NT2/D1 (cell line): ENCODE results near the gene BICD2.

ENCODE experiments used
- DNase-seq: peaks from one replicate; pipeline ENCODE4 v3.0.0-alpha.2; 2011; ENCODE audit warnings: low read depth, low spot score
- H3K27me3 ChIP-seq: 2 replicates; pipeline ENCODE4 v1.6.0; 2011; ENCODE audit warnings: mild to moderate bottlenecking; ENCODE audit not compliant: insufficient read length, insufficient read depth
- H3K36me3 ChIP-seq: 2 replicates; pipeline ENCODE4 v1.6.1; 2011; ENCODE audit warnings: mild to moderate bottlenecking, low read length, mixed read lengths; ENCODE audit not compliant: insufficient read depth, insufficient read length
- H3K4me1 ChIP-seq: 2 replicates; pipeline ENCODE4 v1.5.1; 2011; ENCODE audit not compliant: insufficient read depth, insufficient read length
- H3K4me3 ChIP-seq: 2 replicates; pipeline ENCODE4 v1.5.1; 2011; ENCODE audit warnings: low read depth; ENCODE audit not compliant: insufficient read length
- H3K9ac ChIP-seq: 2 replicates; pipeline ENCODE4 v1.6.0; 2011; ENCODE audit warnings: low read depth; ENCODE audit not compliant: insufficient read length
- H3K9me3 ChIP-seq: 2 replicates; pipeline ENCODE4 v1.5.1; 2011; ENCODE audit warnings: mild to moderate bottlenecking, low read length; ENCODE audit not compliant: insufficient read depth
- SUZ12 ChIP-seq: IDR thresholded peaks from 2 replicates; pipeline ENCODE4 v1.6.1; 2011; ENCODE audit not compliant: insufficient read length, insufficient read depth; ENCODE audit errors: extremely low read depth
- YY1 ChIP-seq: IDR thresholded peaks from 2 replicates; pipeline ENCODE4 v1.6.1; 2011; ENCODE audit not compliant: insufficient read length, insufficient read depth
- ZNF274 ChIP-seq: IDR thresholded peaks from 2 replicates; pipeline ENCODE4 v1.6.1; 2011; ENCODE audit warnings: mild to moderate bottlenecking, low read depth, low read length

Gene BICD2

DNA sequence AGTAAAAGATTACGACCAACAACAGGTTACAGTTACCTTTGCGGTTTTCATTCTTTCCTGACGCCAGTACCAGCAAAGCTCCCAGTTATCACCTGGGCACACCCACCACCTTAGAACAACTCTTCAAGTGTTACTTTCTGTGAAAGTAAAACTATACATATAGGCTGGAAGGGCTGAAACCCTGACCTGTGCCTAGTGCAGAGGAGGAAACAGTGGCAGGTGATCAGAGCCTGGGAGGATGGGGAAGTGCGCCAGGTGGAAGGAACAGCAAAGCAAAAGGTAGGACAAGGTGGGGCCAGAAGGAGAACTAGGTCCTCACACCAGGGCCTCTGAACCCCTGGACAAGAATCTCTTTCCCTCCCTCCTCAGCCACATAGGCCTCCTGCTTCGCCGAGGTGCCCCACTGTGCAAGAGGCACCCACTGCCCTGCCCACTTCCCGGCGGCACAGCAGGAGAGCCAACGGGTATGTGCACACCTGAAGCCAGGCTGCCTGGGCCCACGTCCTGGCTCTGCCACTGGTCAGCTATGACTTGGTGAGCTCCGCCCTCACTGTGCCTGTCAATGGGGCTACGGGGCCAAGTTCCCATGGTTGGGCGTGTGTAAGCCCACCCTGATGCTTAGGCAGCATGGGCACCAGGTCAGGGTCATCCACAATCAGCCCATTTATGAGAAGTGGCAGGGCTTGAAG is 26.9 kb downstream of the BICD2 start:
- Histone ChIP-seq H3K4me3 (no peak overlapping the region), H3K27me3 (no peaks in the 10 kb centered on the region), H3K36me3 (no peaks in the 10 kb centered on the region), H3K4me1 (peaks cover 34% of the 10 kb centered on the region), H3K9me3 (no peaks in the 10 kb centered on the region), H3K9ac (no peak overlapping the region)
- TF ChIP-seq SUZ12 (no peak), ZNF274 (no peak), YY1 (no peak)
- no peak for DNase-seq

DNA sequence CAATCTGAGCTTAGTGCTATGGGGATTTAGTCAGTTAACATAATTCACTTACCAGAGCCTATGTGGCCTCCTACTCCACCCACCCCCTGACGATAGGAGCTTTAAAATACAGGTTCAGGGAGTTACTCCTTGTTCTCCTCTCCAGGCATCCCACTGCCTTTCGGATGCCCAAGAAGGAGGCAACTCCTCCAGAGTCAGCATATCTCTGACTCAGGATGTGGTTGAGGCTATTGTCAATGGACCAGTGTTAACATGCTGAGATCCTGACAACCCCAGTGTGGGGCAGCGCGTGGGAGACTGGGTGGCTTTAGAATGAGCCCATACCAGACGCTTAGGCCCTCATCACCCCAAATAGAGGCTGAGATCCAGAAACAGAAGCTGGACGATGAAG is 27.4 kb downstream of the BICD2 start:
- H3K9me3 ChIP-seq: no peaks in the 10 kb centered on the region
- no peaks in the 10 kb centered on the region for H3K36me3 ChIP-seq
- no peak overlapping the region for H3K4me3 ChIP-seq
- H3K27me3 ChIP-seq: no peaks in the 10 kb centered on the region
- no peak overlapping the region for H3K9ac ChIP-seq
- TF ChIP-seq YY1: no peak
- no peak for TF ChIP-seq ZNF274
- TF ChIP-seq SUZ12: no peak
- DNase-seq: no peak
- peaks cover 34% of the 10 kb centered on the region for H3K4me1 ChIP-seq

GRCh38 chr9:92736563-92737215 is 27.9 kb downstream of the BICD2 start:
- no peak overlapping the region for H3K4me3 ChIP-seq
- no peak for TF ChIP-seq SUZ12
- TF ChIP-seq YY1: no peak
- TF ChIP-seq ZNF274: no peak

DNA sequence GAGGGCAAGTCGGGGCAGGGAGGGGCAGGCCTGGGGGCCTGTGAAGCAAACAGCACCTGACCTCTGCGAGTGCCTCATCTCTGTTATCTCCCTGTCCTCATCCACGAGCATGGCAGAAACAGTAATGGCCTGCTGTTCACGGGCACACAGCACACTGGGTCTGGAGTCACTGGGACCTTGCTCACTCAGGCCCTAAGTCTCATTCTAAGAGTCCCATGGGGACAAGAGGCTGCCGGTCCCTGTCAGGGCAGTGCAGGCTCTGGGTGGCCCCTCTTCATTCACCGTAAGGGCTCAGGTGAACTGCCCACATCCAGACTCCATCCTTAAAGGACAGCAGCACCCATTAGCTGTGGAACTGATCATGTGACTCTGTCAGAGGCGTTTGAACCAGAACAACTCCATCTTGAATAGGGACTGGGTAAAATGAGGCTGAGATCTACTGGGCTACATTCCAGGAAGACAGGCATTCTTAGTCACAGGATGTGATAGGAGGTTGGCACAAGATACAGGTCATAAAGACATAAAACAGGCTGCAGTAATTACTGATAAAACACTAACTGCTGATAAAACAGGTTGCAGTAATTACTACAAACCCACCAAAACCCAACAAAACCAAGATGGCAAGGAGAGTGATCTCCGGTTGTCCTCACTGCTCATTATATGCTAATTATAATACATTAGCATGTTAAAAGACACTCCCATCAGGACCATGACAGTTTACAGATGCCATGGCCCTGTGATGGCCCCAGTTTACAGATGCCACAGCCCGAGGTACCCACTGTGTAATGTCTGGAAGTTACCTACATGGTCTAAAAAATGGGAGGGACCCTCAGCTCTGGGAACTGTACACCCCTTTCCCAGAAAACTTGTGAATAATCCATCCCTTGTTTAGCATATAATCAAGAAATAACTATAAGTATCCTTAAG is 28.7 kb downstream of the BICD2 start:
- H3K9me3 ChIP-seq: no peaks in the 10 kb centered on the region
- DNase-seq: no peak
- no peaks in the 10 kb centered on the region for H3K36me3 ChIP-seq
- no peak overlapping the region for H3K9ac ChIP-seq
- TF ChIP-seq SUZ12: no peak
- no peak for TF ChIP-seq YY1
- TF ChIP-seq ZNF274: no peak
- H3K27me3 ChIP-seq: no peaks in the 10 kb centered on the region
- no peak overlapping the region for H3K4me3 ChIP-seq
- H3K4me1 ChIP-seq: peaks cover 34% of the 10 kb centered on the region

More at GRCh38 chr9:92736563-92737215, 27.9 kb downstream of the BICD2 start:
- Histone ChIP-seq H3K9ac (no peak overlapping the region), H3K4me1 (peaks cover 34% of the 10 kb centered on the region), H3K36me3 (no peaks in the 10 kb centered on the region), H3K27me3 (no peaks in the 10 kb centered on the region), H3K9me3 (no peaks in the 10 kb centered on the region)
- DNase-seq: no peak

DNA sequence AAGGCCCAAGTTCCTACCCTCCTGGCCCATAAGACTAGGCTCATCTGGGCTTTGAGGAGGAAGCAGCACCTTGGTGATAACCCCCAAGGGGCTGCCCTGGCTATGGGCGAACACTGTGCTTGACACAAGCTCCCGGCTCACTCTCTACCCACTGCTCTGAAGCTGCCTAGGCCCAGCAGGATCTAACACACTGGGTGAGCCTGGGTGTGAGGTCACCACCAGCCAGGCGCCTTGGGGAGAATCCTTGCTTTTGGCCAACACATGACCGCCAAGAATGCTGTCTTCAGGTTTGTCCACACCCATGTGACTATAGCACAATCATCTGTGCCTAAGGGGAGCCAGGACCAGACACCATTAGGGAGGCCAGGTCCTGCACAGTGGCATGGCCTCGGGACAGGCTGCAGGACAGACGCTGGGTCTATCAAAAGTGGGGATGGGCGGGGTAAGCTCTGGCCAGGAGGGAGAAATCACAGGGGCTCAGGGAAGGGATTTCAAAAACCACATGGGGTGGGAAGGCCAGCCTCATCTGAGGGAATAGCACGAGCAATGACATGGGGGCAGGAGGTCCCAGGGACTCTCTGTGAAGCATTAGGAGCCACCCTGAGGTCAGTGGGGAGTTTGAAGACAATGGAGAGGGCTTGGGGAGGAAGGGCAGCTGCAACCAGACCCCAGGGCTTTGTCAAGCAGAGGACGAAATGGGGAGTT is 29.6 kb downstream of the BICD2 start:
- Histone ChIP-seq H3K36me3 (peaks cover 3% of the 10 kb centered on the region), H3K4me3 (no peak overlapping the region), H3K4me1 (peaks cover 31% of the 10 kb centered on the region), H3K9ac (no peak overlapping the region), H3K27me3 (no peaks in the 10 kb centered on the region), H3K9me3 (no peaks in the 10 kb centered on the region)
- TF ChIP-seq YY1 (no peak), SUZ12 (no peak), ZNF274 (no peak)
- DNase-seq: no peak

- H3K27me3 ChIP-seq: no peaks in the 10 kb centered on the region
- H3K9ac ChIP-seq: no peak overlapping the region
- H3K9me3 ChIP-seq: no peaks in the 10 kb centered on the region
- DNase-seq: no peak
- H3K4me1 ChIP-seq: peaks cover 21% of the 10 kb centered on the region
- H3K36me3 ChIP-seq: peaks cover 42% of the 10 kb centered on the region
- no peak overlapping the region for H3K4me3 ChIP-seq
- TF ChIP-seq YY1: no peak
- no peak for TF ChIP-seq SUZ12
- TF ChIP-seq ZNF274: no peak
Measured at GRCh38 chr9:92730897-92731296, 33.7 kb downstream of the BICD2 start.

DNA sequence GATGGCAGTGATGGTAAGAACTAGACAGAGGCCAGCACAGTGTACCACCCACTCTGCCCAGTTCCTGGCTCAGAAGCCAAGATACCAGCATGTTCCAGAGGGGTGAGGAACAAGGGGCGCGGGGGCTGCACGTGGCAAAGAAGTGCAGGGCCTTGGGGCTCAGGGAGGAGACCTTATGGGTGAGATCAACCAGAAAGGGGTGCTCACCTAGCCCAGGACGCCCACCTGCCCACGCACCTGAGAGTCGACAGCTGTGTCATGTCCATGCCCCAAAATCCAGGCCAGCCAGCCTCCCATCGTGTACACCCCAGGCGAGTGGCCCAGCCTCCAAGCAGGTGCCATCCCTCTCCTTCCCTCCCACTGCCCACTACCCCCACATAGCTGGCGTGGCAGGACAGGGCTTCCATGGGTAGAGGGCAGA is 34.9 kb downstream of the BICD2 start:
- Histone ChIP-seq H3K9ac (no peak overlapping the region), H3K9me3 (no peaks in the 10 kb centered on the region)
- no peak for DNase-seq

More for the DNA sequence above, 34.9 kb downstream of the BICD2 start:
- Histone ChIP-seq H3K4me3 (no peak overlapping the region), H3K27me3 (no peaks in the 10 kb centered on the region), H3K4me1 (peaks cover 13% of the 10 kb centered on the region), H3K36me3 (peaks cover 53% of the 10 kb centered on the region)
- no peak for TF ChIP-seq SUZ12
- TF ChIP-seq YY1: no peak
- TF ChIP-seq ZNF274: no peak
